Retinal pigment epithelial cell (primary cell): ENCODE data around the gene APEH.

Experiments used
- DNase-seq: peaks from one replicate; pipeline ENCODE4 v3.0.0-alpha.2; 2010; ENCODE audit warnings: low read depth
- H3K4me3 ChIP-seq: 2 replicates; pipeline ENCODE4 v1.5.1; 2011; ENCODE audit warnings: mild to moderate bottlenecking, low read length, control low read depth, moderate library complexity
- CTCF ChIP-seq: conservative IDR thresholded peaks from 2 replicates; pipeline ENCODE4 v1.5.1; 2011; ENCODE audit warnings: low read depth, low read length, control low read depth, inconsistent platforms

Gene APEH

GRCh38 chr3:49650177-49650576, 24.0 kb upstream of the APEH start:
- TF ChIP-seq CTCF, result no peak
- no peak overlapping the region for H3K4me3 ChIP-seq
- no peak for DNase-seq

- TF ChIP-seq CTCF, result no peak
- no peak for DNase-seq
Observed at GRCh38 chr3:49650637-49651036, 23.5 kb upstream of the APEH start.

GRCh38 chr3:49652218-49652902, 21.8 kb upstream of the APEH start:
- no peak for TF ChIP-seq CTCF

More at GRCh38 chr3:49650637-49651036, 23.5 kb upstream of the APEH start:
- no peak overlapping the region for H3K4me3 ChIP-seq

GRCh38 chr3:49652903-49653415, 21.2 kb upstream of the APEH start:
- DNase-seq, result no peak
- no peak for TF ChIP-seq CTCF
- H3K4me3 ChIP-seq, result no peak overlapping the region

More at GRCh38 chr3:49652218-49652902, 21.8 kb upstream of the APEH start:
- H3K4me3 ChIP-seq, result no peak overlapping the region
- no peak for DNase-seq

- H3K4me3 ChIP-seq, result no peak overlapping the region
- no peak for TF ChIP-seq CTCF
- no peak for DNase-seq
Observed at GRCh38 chr3:49653621-49654020, 20.5 kb upstream of the APEH start.

- no peak for TF ChIP-seq CTCF
- DNase-seq, result no peak
- no peak overlapping the region for H3K4me3 ChIP-seq
Observed at GRCh38 chr3:49654176-49654825, 19.9 kb upstream of the APEH start.

GRCh38 chr3:49654955-49655556, 19.1 kb upstream of the APEH start:
- no peak for TF ChIP-seq CTCF
- H3K4me3 ChIP-seq, result no peak overlapping the region
- DNase-seq, result no peak
